ENCODE measurements around the gene NAB1. TPM values are rescaled to one million over a fixed set of nuclear protein-coding genes. Genes with fewer than 3 reads are reported as not detected.
A peak's percentile ranks its signal among the peaks of the same experiment; 100 is the strongest.

The NAB1 gene
- total RNA-seq, 4 donors from 2014 or later, result 59.2 to 132 (median 78.2) TPM

- Histone ChIP-seq H3K4me1 (no peaks in the 10 kb centered on the region), H3K36me3 (no peaks in the 10 kb centered on the region), H3K9me3 (no peaks in the 10 kb centered on the region), H3K4me3 (no peak overlapping the region), H3K27ac (no peak overlapping the region), H3K27me3 (no peaks in the 10 kb centered on the region)
- no peak for TF ChIP-seq POLR2A (IDR thresholded peaks at IDR 0.05)
- no peak for TF ChIP-seq CTCF (IDR thresholded peaks at IDR 0.05)
- intact Hi-C loops (cut with DNase I; ENCODE audit: low total_unique reads), result no loop called here
- DNase-seq, result no peak
These were observed 14.5 kb upstream of the NAB1 start for GRCh38 chr2:190634381-190634780.

- Histone ChIP-seq H3K4me1 (no peaks in the 10 kb centered on the region), H3K27ac (peak overlapping the region; percentile 61 to 68)
- intact Hi-C loops (cut with DNase I; ENCODE audit: low total_unique reads), result no loop called here
These were observed 13.1 kb upstream of the NAB1 start for GRCh38 chr2:190635781-190636180.

GRCh38 chr2:190636361-190636760 is 12.5 kb upstream of the NAB1 start:
- Histone ChIP-seq H3K4me1 (no peaks in the 10 kb centered on the region), H3K36me3 (no peaks in the 10 kb centered on the region), H3K27ac (peak overlapping the region; percentile 61 to 68), H3K4me3 (no peak overlapping the region), H3K27me3 (no peaks in the 10 kb centered on the region), H3K9me3 (no peaks in the 10 kb centered on the region)
- intact Hi-C loops (cut with DNase I; ENCODE audit: low total_unique reads), result no loop called here
- TF ChIP-seq CTCF (IDR thresholded peaks at IDR 0.05) (no peak), POLR2A (IDR thresholded peaks at IDR 0.05) (no peak)
- no peak for DNase-seq

More at GRCh38 chr2:190635781-190636180, 13.1 kb upstream of the NAB1 start:
- H3K27me3 ChIP-seq, result no peaks in the 10 kb centered on the region
- no peaks in the 10 kb centered on the region for H3K36me3 ChIP-seq
- no peak overlapping the region for H3K4me3 ChIP-seq
- H3K9me3 ChIP-seq, result no peaks in the 10 kb centered on the region
- no peak for TF ChIP-seq CTCF (IDR thresholded peaks at IDR 0.05)
- DNase-seq, result no peak

- TF ChIP-seq CTCF (IDR thresholded peaks at IDR 0.05), result no peak
- TF ChIP-seq POLR2A (IDR thresholded peaks at IDR 0.05), result no peak
- intact Hi-C loops (cut with DNase I; ENCODE audit: low total_unique reads), result no loop called here
- no peaks in the 10 kb centered on the region for H3K36me3 ChIP-seq
- no peaks in the 10 kb centered on the region for H3K4me1 ChIP-seq
- no peaks in the 10 kb centered on the region for H3K27me3 ChIP-seq
- H3K4me3 ChIP-seq, result no peak overlapping the region
- peak overlapping the region; percentile 61 to 68 for H3K27ac ChIP-seq
- no peak for DNase-seq
- no peaks in the 10 kb centered on the region for H3K9me3 ChIP-seq
These were observed 11.6 kb upstream of the NAB1 start for GRCh38 chr2:190637281-190637734.

- Histone ChIP-seq H3K4me3 (no peak overlapping the region), H3K9me3 (no peaks in the 10 kb centered on the region), H3K27me3 (no peaks in the 10 kb centered on the region), H3K4me1 (no peaks in the 10 kb centered on the region), H3K36me3 (no peaks in the 10 kb centered on the region), H3K27ac (peak overlapping the region; percentile 61 to 68)
- intact Hi-C loops (cut with DNase I; ENCODE audit: low total_unique reads), result no loop called here
- no peak for TF ChIP-seq CTCF (IDR thresholded peaks at IDR 0.05)
- no peak for TF ChIP-seq POLR2A (IDR thresholded peaks at IDR 0.05)
- peak in 1 of 2 donors; percentile 21 for DNase-seq
These were observed 10.8 kb upstream of the NAB1 start for GRCh38 chr2:190637903-190638618.
